GM12874 (cell line): ENCODE measurements around the gene ZMYM4.
A peak's percentile ranks its signal among the peaks of the same experiment; 100 is the strongest.

Experiments used
- CTCF ChIP-seq: IDR thresholded peaks from 2 replicates; pipeline ENCODE4 v1.5.1; 2011; ENCODE audit warnings: low read depth, mild to moderate bottlenecking, control low read depth, low read length, moderate library complexity; ENCODE audit not compliant: insufficient read depth

The ZMYM4 gene

GRCh38 chr1:35268282-35269200, at the start of gene ZMYM4:
Gene ZMYM4, plus strand, starts transcription at chr1:35268709. Its CDS starts 338 bp downstream, at chr1:35269047.
- TF ChIP-seq CTCF, result no peak

GRCh38 chr1:35220976-35221375, 47.5 kb upstream of the ZMYM4 start:
- peak; percentile 72 for TF ChIP-seq CTCF

- TF ChIP-seq CTCF, result no peak
Observed at GRCh38 chr1:35222322-35223083, 46.0 kb upstream of the ZMYM4 start.

- no peak for TF ChIP-seq CTCF
Observed at GRCh38 chr1:35223084-35223630, 45.4 kb upstream of the ZMYM4 start.

GRCh38 chr1:35226546-35226945, 42.0 kb upstream of the ZMYM4 start:
- no peak for TF ChIP-seq CTCF

- no peak for TF ChIP-seq CTCF
Observed at GRCh38 chr1:35229587-35230360, 38.7 kb upstream of the ZMYM4 start.
